Smooth muscle cell (in vitro differentiated cells): ENCODE data around the gene STAT3. TPM values are rescaled to one million over a fixed set of nuclear protein-coding genes. Genes with fewer than 3 reads are reported as not detected.

ENCODE experiments used
- DNase-seq: peaks from one replicate; lab custom pipeline; 2025; ENCODE audit not compliant: unreplicated experiment; lab: John Stamatoyannopoulos, UW
- H2AFZ ChIP-seq: fragments of 200-600 bp; sonication (generic); 2 replicates; pipeline ENCODE4 v1.6.0; 2016; ENCODE audit warnings: antibody characterized with exemption, low read depth, mild to moderate bottlenecking
- H3F3A ChIP-seq: fragments of 200-600 bp; sonication (generic); 2 replicates; pipeline ENCODE4 v1.6.0; 2017; ENCODE audit warnings: antibody characterized with exemption, low read depth
- H3K27ac ChIP-seq: fragments of 200-600 bp; sonication (generic); 2 replicates; pipeline ENCODE4 v1.5.1; 2016; ENCODE audit warnings: low read depth, mild to moderate bottlenecking
- H3K27me3 ChIP-seq: fragments of 200-600 bp; sonication (generic); 2 replicates; pipeline ENCODE4 v1.6.1; 2016; ENCODE audit warnings: low read depth, mild to moderate bottlenecking
- H3K36me3 ChIP-seq: fragments of 200-600 bp; sonication (generic); 2 replicates; pipeline ENCODE4 v1.5.1; 2016; ENCODE audit warnings: low read depth
- H3K4me1 ChIP-seq: fragments of 200-600 bp; sonication (generic); 2 replicates; pipeline ENCODE4 v1.5.1; 2016; ENCODE audit warnings: low read depth
- H3K4me2 ChIP-seq: fragments of 200-600 bp; sonication (generic); 2 replicates; pipeline ENCODE4 v1.6.0; 2016; ENCODE audit warnings: mild to moderate bottlenecking
- H3K4me3 ChIP-seq: fragments of 200-600 bp; sonication (generic); 2 replicates; pipeline ENCODE4 v1.5.1; 2016; ENCODE audit warnings: mild to moderate bottlenecking
- H3K79me2 ChIP-seq: fragments of 200-600 bp; sonication (generic); 2 replicates; pipeline ENCODE4 v1.6.0; 2016; ENCODE audit warnings: low read depth, mild to moderate bottlenecking
- H3K9ac ChIP-seq: fragments of 200-600 bp; sonication (generic); 2 replicates; pipeline ENCODE4 v1.6.0; 2016; ENCODE audit warnings: low read depth
- H3K9me3 ChIP-seq: fragments of 200-600 bp; sonication (generic); replicated peaks from 2 replicates; pipeline ENCODE4 v1.5.1; 2016; ENCODE audit warnings: low read depth
- H4K20me1 ChIP-seq: fragments of 200-600 bp; sonication (generic); 2 replicates; pipeline ENCODE4 v1.6.0; 2016; ENCODE audit warnings: low read depth
- CTCF ChIP-seq: fragments of 200-600 bp; sonication (generic); IDR thresholded peaks from 2 replicates; pipeline ENCODE4 v1.5.1; 2017; ENCODE audit warnings: borderline replicate concordance, mild to moderate bottlenecking, antibody characterized with exemption; ENCODE audit not compliant: insufficient read depth, poor library complexity, severe bottlenecking
- WGBS: methylation state at CpG from one replicate; pipeline ENCODE4 v1.1.7; 2016; ENCODE audit warnings: low lambda C conversion rate; 5-methylcytosine and 5-hydroxymethylcytosine counted together
- polyA plus RNA-seq: library from polyadenylated mRNA; unstranded; fragments of >200 nt; fragmentation: Nextera tagmentation; extraction: Ambion mirVana; gene quantifications from 2 replicates; pipeline ENCODE4 v1.2.1, GENCODE V29; 2016
- total RNA-seq: library from RNA; depleted of rRNA; stranded (reverse); fragments of >200 nt; gene quantifications from 2 replicates; pipeline ENCODE4 v1.2.3, GENCODE V29; 2014

The STAT3 gene
- total and polyA plus RNA-seq, 2 experiments from 2014 or later, result 85.6 to 87.7 TPM

- no peaks in the 10 kb centered on the region for H3F3A ChIP-seq
- no peak overlapping the region for H3K4me2 ChIP-seq
- WGBS, result 98% methylated on average over 4 of the region's 4 CpGs
- H3K4me1 ChIP-seq, result no peaks in the 10 kb centered on the region
- H3K4me3 ChIP-seq, result no peak overlapping the region
- H3K27me3 ChIP-seq, result no peaks in the 10 kb centered on the region
- peaks cover 64% of the 10 kb centered on the region for H4K20me1 ChIP-seq
- TF ChIP-seq CTCF, result no peak
- DNase-seq, result no peak
- no peak overlapping the region for H3K9ac ChIP-seq
- no peaks in the 10 kb centered on the region for H3K9me3 ChIP-seq
- peaks cover 46% of the 10 kb centered on the region for H3K36me3 ChIP-seq
- H3K79me2 ChIP-seq, result peaks cover under 1% of the 10 kb centered on the region
- H3K27ac ChIP-seq, result no peak overlapping the region
- H2AFZ ChIP-seq, result no peak overlapping the region
These were observed 49.7 kb downstream of the STAT3 start for GRCh38 chr17:42338427-42338985.

DNA sequence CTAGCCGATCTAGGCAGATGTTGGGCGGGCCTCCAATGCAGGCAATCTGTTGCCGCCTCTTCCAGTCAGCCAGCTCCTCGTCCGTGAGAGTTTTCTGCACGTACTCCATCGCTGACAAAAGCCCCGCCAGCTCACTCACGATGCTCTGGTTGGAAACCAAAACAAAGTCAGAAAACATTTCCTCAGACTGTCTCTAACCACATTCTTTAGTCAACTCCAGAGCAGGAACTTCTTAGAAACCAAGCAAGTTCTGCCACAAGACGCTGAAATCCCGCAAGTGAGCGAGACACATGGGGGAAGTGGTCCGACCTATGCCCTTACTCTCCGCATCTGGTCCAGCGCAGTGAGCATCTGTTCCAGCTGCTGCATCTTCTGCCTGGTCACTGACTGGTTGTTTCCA, 50.8 kb downstream of the STAT3 start:
- Histone ChIP-seq H3K4me2 (no peak overlapping the region), H3K27ac (no peak overlapping the region), H3F3A (no peaks in the 10 kb centered on the region), H3K9me3 (no peaks in the 10 kb centered on the region), H3K27me3 (no peaks in the 10 kb centered on the region), H3K79me2 (no peaks in the 10 kb centered on the region), H4K20me1 (peaks cover 55% of the 10 kb centered on the region), H3K4me1 (no peaks in the 10 kb centered on the region), H3K9ac (no peak overlapping the region), H3K36me3 (peaks cover 51% of the 10 kb centered on the region), H3K4me3 (no peak overlapping the region), H2AFZ (no peak overlapping the region)
- WGBS, result 87% methylated on average over 15 of the region's 15 CpGs
- no peak for TF ChIP-seq CTCF
- DNase-seq, result no peak

GRCh38 chr17:42334677-42335076, 53.6 kb downstream of the STAT3 start:
- H3K79me2 ChIP-seq, result no peaks in the 10 kb centered on the region
- no peak for DNase-seq
- H3K4me3 ChIP-seq, result no peak overlapping the region
- peaks cover 34% of the 10 kb centered on the region for H4K20me1 ChIP-seq
- TF ChIP-seq CTCF, result no peak
- H3K9me3 ChIP-seq, result no peaks in the 10 kb centered on the region
- no peak overlapping the region for H2AFZ ChIP-seq
- WGBS, result 99% methylated on average over 3 of the region's 3 CpGs
- H3K4me1 ChIP-seq, result peaks cover 2% of the 10 kb centered on the region
- no peaks in the 10 kb centered on the region for H3K27me3 ChIP-seq
- H3K4me2 ChIP-seq, result no peak overlapping the region
- peaks cover 66% of the 10 kb centered on the region for H3K36me3 ChIP-seq
- no peaks in the 10 kb centered on the region for H3F3A ChIP-seq
- H3K27ac ChIP-seq, result no peak overlapping the region
- no peak overlapping the region for H3K9ac ChIP-seq

DNA sequence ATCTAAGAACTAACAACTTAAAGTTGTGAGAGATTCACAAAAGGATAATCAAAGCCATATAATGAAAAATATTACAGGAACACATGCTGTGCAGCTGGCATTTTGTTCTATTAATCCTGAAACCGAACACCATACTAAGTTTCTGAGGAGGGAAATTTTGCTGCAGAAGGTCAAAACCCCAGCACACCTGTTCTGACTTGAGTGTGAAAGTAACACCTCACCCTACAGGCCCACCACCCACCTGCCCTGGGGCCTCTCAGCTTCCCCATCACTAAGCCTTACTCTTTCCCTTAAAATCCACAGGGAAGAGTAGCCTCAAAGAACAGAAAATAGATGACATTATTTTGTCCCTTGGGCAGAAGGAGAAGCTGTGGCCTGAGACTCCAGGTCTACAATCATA, 55.2 kb downstream of the STAT3 start:
- no peak for DNase-seq
- H3K27ac ChIP-seq, result no peak overlapping the region
- peaks cover 58% of the 10 kb centered on the region for H3K36me3 ChIP-seq
- no peak overlapping the region for H3K4me2 ChIP-seq
- TF ChIP-seq CTCF, result no peak
- peaks cover 29% of the 10 kb centered on the region for H4K20me1 ChIP-seq
- H3K9me3 ChIP-seq, result no peaks in the 10 kb centered on the region
- H3K79me2 ChIP-seq, result no peaks in the 10 kb centered on the region
- peaks cover 13% of the 10 kb centered on the region for H3K4me1 ChIP-seq
- WGBS, result 100% methylated on average over 1 of the region's 1 CpG
- no peak overlapping the region for H2AFZ ChIP-seq
- no peaks in the 10 kb centered on the region for H3F3A ChIP-seq
- H3K27me3 ChIP-seq, result no peaks in the 10 kb centered on the region
- no peak overlapping the region for H3K9ac ChIP-seq
- no peak overlapping the region for H3K4me3 ChIP-seq
